Hepatocyte (in vitro differentiated cells): ENCODE measurements around the gene CPT2. TPM values are rescaled to one million over a fixed set of nuclear protein-coding genes. Genes with fewer than 3 reads are reported as not detected.

Experiments
- DNase-seq: peaks from one replicate; pipeline ENCODE4 v3.0.0-alpha.2; 2016; ENCODE audit warnings: low spot score
- H2AFZ ChIP-seq: fragments of 200-600 bp; sonication (generic); 2 replicates; pipeline ENCODE4 v1.6.0; 2016; ENCODE audit warnings: antibody characterized with exemption, mild to moderate bottlenecking
- H3K27ac ChIP-seq: fragments of 200-600 bp; sonication (generic); 2 replicates; pipeline ENCODE4 v1.5.1; 2016; ENCODE audit warnings: mild to moderate bottlenecking
- H3K27me3 ChIP-seq: fragments of 200-600 bp; sonication (generic); 2 replicates; pipeline ENCODE4 v1.6.1; 2016
- H3K36me3 ChIP-seq: fragments of 200-600 bp; sonication (generic); replicated peaks from 2 replicates; pipeline ENCODE4 v1.5.1; 2016; ENCODE audit warnings: low read depth; ENCODE audit not compliant: insufficient read depth
- H3K4me1 ChIP-seq: fragments of 200-600 bp; sonication (generic); 2 replicates; pipeline ENCODE4 v1.5.1; 2016; ENCODE audit warnings: mild to moderate bottlenecking, moderate library complexity; ENCODE audit not compliant: insufficient read depth
- H3K4me2 ChIP-seq: fragments of 200-600 bp; sonication (generic); 2 replicates; pipeline ENCODE4 v1.6.0; 2016
- H3K4me3 ChIP-seq: fragments of 200-600 bp; sonication (generic); 2 replicates; pipeline ENCODE4 v1.5.1; 2016; ENCODE audit warnings: mild to moderate bottlenecking
- H3K79me2 ChIP-seq: fragments of 200-600 bp; sonication (generic); 2 replicates; pipeline ENCODE4 v1.6.0; 2017; ENCODE audit warnings: mild to moderate bottlenecking
- H3K9me2 ChIP-seq: fragments of 200-600 bp; sonication (generic); replicated peaks from 2 replicates; pipeline ENCODE4 v1.6.0; 2017; ENCODE audit warnings: mild to moderate bottlenecking; ENCODE audit not compliant: insufficient read depth
- H3K9me3 ChIP-seq: fragments of 200-600 bp; sonication (generic); 2 replicates; pipeline ENCODE4 v1.5.1; 2016; ENCODE audit warnings: low read depth, mild to moderate bottlenecking
- H4K20me1 ChIP-seq: fragments of 200-600 bp; sonication (generic); 2 replicates; pipeline ENCODE4 v1.6.0; 2016; ENCODE audit warnings: mild to moderate bottlenecking; ENCODE audit not compliant: insufficient read depth, poor library complexity, severe bottlenecking
- EZH2 ChIP-seq: fragments of 200-600 bp; sonication (generic); IDR thresholded peaks from 2 replicates; pipeline ENCODE4 v1.6.1; 2016; ENCODE audit warnings: antibody characterized with exemption, mild to moderate bottlenecking, borderline replicate concordance
- EZH2phosphoT487 ChIP-seq: fragments of 200-600 bp; sonication (generic); IDR thresholded peaks from one replicate; pipeline ENCODE4 v1.6.1; 2018; ENCODE audit warnings: antibody characterized with exemption, mild to moderate bottlenecking, low read depth, moderate library complexity; ENCODE audit not compliant: unreplicated experiment, severe bottlenecking
- WGBS: methylation state at CpG from one replicate; pipeline ENCODE4 v1.1.6; 2016; ENCODE audit warnings: low lambda C conversion rate; ENCODE audit errors: missing lambda C conversion rate; 5-methylcytosine and 5-hydroxymethylcytosine counted together
- polyA plus RNA-seq: library from polyadenylated mRNA; unstranded; fragments of >200 nt; fragmentation: Nextera tagmentation; extraction: Ambion mirVana; gene quantifications from 2 replicates; pipeline ENCODE4 v1.2.1, GENCODE V29; 2016
- total RNA-seq: library from RNA; depleted of rRNA; stranded (reverse); fragments of >200 nt; gene quantifications from 2 replicates; pipeline ENCODE4 v1.2.3, GENCODE V29; 2014
- TF ChIP-seq, protein P1 (sequence below): fragments of 200-600 bp; sonication (generic); IDR thresholded peaks from 2 replicates; pipeline ENCODE4 v1.5.1; 2016; ENCODE audit warnings: antibody characterized with exemption, mild to moderate bottlenecking; ENCODE audit not compliant: poor library complexity

CPT2 gene
- total and polyA plus RNA-seq, 2 experiments from 2014 or later, result 25.0 to 29.1 TPM

DNA sequence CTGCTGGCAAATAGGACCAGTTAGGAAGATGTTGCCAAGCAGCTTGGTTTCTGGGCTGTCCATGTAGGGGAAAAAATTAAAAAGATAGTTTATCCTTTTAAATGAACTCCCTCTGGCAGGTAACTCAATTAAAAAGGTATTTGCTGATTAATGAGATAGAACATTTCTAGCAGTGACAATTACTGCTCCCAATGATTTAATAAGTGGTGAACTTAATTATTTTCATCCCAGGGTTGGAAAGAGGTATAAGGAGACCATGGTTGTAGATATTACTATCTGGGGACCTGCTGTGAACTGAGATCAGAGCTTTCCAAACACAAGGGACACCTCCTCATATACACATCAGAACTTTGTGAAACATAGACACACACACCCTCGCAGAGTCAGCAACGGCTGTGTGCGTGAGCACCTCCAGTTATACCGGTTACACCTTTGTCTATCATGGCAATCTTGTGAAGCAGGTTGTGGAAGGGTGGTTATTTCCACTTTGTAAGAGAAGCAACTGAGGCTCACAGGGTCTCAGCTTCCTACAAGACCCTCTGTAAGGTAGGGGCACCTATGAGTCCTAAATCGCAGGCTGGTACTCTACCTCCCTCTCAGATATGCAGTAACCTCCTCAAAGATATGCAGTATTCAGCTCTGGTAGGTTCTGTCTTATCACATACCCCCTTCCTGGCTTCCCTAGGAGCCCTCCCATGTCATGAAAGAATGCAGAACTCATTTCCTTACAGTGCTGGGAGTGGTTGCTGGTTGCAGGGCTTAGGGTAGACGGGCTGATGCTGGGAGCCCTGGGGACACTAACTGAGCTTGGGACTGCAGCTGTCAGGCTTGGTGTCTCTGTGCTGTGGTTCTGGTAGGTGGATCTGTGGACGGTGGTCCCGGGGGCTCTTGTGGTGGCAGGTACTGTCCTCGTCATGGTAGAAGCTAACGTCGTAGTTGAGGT, 60.2 kb downstream of the CPT2 start:
- Histone ChIP-seq H3K27ac (peak overlapping the region; percentile 82), H3K79me2 (no peaks in the 10 kb centered on the region), H3K9me3 (no peaks in the 10 kb centered on the region), H3K9me2 (no peaks in the 10 kb centered on the region), H4K20me1 (no peaks in the 10 kb centered on the region), H3K36me3 (no peaks in the 10 kb centered on the region), H3K4me1 (peaks cover 26% of the 10 kb centered on the region), H3K4me3 (no peak overlapping the region), H3K27me3 (no peaks in the 10 kb centered on the region), H2AFZ (no peak overlapping the region), H3K4me2 (no peak overlapping the region)
- TF ChIP-seq EZH2, result no peak
- TF ChIP-seq, protein P1, sequence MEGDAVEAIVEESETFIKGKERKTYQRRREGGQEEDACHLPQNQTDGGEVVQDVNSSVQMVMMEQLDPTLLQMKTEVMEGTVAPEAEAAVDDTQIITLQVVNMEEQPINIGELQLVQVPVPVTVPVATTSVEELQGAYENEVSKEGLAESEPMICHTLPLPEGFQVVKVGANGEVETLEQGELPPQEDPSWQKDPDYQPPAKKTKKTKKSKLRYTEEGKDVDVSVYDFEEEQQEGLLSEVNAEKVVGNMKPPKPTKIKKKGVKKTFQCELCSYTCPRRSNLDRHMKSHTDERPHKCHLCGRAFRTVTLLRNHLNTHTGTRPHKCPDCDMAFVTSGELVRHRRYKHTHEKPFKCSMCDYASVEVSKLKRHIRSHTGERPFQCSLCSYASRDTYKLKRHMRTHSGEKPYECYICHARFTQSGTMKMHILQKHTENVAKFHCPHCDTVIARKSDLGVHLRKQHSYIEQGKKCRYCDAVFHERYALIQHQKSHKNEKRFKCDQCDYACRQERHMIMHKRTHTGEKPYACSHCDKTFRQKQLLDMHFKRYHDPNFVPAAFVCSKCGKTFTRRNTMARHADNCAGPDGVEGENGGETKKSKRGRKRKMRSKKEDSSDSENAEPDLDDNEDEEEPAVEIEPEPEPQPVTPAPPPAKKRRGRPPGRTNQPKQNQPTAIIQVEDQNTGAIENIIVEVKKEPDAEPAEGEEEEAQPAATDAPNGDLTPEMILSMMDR, result no peak
- TF ChIP-seq EZH2phosphoT487, result no peak
- WGBS, result 71% methylated on average over 11 of the region's 11 CpGs
- no peak for DNase-seq

DNA sequence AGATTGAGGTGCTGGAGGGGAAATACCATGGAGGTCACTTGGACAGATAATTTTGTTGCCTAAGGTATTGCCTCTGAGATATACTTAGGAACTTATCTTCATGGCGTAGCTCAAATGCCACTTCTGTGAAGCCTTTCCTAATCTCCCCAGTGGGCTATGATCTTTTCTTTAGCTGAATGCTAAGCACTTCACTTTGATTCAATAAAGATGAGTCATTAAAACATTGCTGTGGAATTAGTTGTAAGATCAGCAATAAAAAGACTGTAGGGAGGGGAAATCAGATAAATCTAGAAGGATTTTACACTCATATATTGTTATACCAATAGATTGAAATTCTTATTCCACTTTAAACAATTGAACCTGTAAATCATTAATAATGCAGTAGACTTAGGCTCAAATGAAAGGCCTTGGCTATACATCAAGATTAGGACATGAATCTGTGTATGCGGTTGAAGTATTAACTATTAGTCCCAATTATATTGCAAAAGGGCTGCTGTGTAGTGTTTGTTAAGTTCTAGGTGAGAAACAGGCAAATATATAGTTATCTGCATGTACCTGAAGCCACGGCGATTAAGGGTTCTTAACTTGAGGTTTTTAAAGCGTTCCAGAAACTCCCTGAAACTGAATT, 60.9 kb downstream of the CPT2 start:
- Histone ChIP-seq H3K4me3 (no peak overlapping the region), H3K79me2 (no peaks in the 10 kb centered on the region), H3K27me3 (no peaks in the 10 kb centered on the region), H3K4me2 (peak overlapping the region; percentile 8), H4K20me1 (no peaks in the 10 kb centered on the region), H3K36me3 (no peaks in the 10 kb centered on the region), H3K9me3 (no peaks in the 10 kb centered on the region), H3K4me1 (peaks cover 26% of the 10 kb centered on the region), H3K27ac (peak overlapping the region; percentile 82), H3K9me2 (no peaks in the 10 kb centered on the region), H2AFZ (no peak overlapping the region)
- no peak for DNase-seq
- TF ChIP-seq, protein P1, result no peak
- TF ChIP-seq EZH2phosphoT487 (no peak), EZH2 (no peak)
- 63% methylated on average over 5 of the region's 5 CpGs for WGBS

DNA sequence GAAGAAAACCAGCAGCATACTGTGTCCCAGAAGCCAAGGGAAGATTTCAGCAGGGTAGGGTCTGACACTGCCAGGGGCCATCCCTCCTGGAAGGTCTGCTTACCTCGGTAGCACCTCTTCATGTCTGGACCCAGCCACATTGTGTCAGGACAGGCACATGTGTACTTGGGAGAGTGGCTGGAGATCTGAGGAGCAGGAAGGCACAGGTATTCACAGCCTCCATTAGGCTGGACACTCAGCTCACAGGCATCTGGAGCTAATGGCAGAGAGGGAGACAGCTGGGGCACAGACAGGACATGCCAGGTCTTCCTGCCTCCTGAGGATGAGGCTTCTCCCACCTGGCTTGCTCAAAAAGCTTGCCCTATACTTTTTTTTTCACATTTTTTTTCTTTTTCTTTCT, 61.6 kb downstream of the CPT2 start:
- Histone ChIP-seq H3K79me2 (no peaks in the 10 kb centered on the region), H3K4me3 (no peak overlapping the region), H3K4me2 (peak overlapping the region; percentile 8), H4K20me1 (no peaks in the 10 kb centered on the region), H3K4me1 (peaks cover 26% of the 10 kb centered on the region), H3K27ac (peak overlapping the region; percentile 82), H3K36me3 (no peaks in the 10 kb centered on the region), H3K9me2 (no peaks in the 10 kb centered on the region), H3K9me3 (no peaks in the 10 kb centered on the region), H3K27me3 (no peaks in the 10 kb centered on the region), H2AFZ (no peak overlapping the region)
- TF ChIP-seq, protein P1, result no peak
- no peak for DNase-seq
- WGBS, result 62% methylated on average over 1 of the region's 1 CpG
